Measurements from ENCODE around the gene FEM1B.

FEM1B gene

DNA sequence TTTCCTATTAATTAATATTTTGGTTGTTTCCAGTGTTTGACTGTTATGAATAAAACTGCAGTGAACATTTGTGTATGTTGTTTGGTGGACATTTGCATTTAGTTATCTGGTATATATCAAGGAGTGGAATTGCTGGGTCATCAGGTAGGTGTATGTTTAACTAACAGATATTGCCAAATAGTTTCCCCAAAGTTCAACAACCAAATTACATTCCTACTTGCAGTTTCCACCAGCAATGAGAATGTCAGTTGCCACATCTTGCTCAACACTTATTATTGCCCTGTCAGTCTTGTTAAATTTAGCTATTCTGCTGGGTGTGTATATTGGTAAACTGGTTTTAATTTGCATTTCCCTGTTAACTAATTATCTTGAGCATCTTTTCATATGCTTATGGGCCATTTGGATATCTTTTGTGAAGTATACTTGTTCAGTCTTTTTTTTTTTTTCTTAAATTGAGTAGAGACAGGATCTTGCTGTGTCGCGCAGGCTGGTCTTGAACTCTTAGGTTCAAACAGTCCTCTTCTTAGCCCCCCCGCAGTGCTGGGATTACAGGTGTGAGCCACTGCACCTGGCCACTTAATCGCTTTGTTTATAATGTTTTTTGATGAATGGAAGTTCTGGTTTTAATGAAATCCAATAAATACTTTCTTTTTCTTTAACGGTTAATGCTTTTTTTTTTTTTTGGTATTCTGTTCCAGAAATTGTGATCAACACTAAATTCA is 7.9 kb downstream of the FEM1B start:
- no peak for DNase-seq (ENCODE audit: low read depth)

- DNase-seq (ENCODE audit: low read depth): no peak
Measured at GRCh38 chr15:68286256-68286655, 8.7 kb downstream of the FEM1B start.

GRCh38 chr15:68289057-68289456 is 11.5 kb downstream of the FEM1B start:
- no peak for DNase-seq (ENCODE audit: low read depth)

DNA sequence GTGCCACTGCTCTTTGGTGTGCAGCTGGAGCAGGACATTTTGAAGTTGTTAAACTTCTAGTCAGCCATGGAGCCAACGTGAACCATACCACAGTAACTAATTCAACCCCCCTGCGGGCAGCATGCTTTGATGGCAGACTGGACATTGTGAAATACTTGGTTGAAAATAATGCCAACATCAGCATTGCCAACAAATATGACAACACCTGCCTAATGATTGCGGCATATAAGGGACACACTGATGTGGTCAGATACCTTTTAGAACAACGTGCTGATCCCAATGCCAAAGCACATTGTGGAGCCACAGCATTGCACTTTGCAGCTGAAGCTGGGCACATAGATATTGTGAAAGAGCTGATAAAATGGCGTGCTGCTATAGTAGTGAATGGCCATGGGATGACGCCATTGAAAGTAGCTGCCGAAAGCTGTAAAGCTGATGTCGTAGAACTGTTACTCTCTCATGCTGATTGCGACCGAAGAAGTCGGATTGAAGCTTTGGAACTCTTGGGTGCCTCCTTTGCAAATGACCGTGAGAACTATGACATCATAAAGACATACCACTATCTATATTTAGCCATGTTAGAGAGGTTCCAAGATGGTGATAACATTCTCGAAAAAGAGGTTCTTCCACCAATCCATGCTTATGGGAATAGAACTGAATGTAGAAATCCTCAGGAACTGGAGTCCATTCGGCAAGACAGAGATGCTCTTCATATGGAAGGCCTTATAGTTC is 12.2 kb downstream of the FEM1B start:
- no peak for DNase-seq (ENCODE audit: low read depth)

GRCh38 chr15:68290715-68291114 is 13.2 kb downstream of the FEM1B start:
- DNase-seq (ENCODE audit: low read depth): no peak

GRCh38 chr15:68292157-68292781 is 14.7 kb downstream of the FEM1B start:
- no peak for DNase-seq (ENCODE audit: low read depth)

GRCh38 chr15:68292967-68293366 is 15.4 kb downstream of the FEM1B start:
- no peak for DNase-seq (ENCODE audit: low read depth)

GRCh38 chr15:68295014-68295805 is 17.7 kb downstream of the FEM1B start:
- DNase-seq (ENCODE audit: low read depth): no peak

- DNase-seq (ENCODE audit: low read depth): no peak
Measured at GRCh38 chr15:68298336-68298735, 20.8 kb downstream of the FEM1B start.

DNA sequence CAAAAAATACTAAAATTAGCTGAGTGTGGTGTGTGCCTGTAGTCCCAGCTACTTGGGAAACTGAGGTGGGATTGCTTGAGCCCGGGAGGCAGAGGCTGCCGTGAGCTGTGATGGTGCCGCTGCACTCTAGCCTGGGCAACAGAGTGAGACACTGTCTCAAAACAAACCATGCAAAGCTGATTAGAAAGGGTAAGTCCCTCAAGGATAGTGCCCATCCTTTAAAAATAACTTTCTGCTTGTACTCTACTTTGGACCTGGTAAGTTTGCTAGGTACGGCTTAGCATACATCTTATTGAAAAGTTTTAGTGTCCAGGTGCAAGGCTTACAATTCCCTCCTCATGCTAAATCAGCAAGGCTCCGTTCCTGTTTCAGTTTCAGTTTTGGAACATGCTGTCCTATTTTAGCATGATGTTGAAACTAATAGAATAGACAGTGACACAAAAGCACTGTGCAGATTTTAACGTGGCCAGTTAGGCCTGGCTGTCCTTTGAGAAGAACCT is 21.4 kb downstream of the FEM1B start:
- DNase-seq (ENCODE audit: low read depth): no peak

GRCh38 chr15:68299436-68299835 is 21.9 kb downstream of the FEM1B start:
- no peak for DNase-seq (ENCODE audit: low read depth)

DNA sequence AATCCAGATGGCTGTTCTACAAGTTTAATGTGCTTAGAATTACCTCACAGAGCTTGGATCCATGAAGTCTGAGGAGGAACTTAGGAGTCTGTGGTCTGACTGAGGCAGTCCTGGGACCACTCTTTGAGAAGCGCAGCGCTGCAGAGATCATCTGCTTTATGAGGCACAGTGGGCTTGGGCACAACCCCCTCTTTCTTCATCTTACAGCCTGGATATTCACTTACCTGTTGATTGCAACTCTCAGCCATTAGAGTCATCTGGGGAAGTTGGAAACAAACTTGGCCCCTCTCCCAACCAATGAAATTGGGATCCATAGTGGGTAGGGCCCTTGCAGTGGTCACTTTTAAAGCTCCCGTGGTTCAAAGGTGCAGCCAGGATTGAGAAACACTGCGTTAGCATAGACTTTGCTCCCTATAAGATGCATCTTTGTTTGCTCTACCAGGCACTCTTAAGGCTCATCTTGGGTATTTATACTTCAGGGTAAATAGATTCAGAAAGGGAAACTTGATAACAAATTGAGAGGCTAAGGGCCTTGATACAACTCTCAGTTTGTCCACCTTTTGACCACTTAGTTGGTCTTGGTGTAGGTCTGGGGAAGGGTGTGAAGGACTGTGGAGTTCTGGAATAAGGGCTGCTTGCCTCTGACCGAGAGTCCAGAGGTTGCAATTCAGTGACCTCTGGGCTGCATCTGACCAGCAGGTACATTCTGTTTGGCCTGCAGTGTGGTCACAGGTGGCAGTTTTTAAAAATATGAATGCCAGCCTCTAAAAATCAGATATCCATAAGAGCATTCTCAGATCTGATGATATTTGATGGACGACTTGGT is 22.8 kb downstream of the FEM1B start:
- no peak for DNase-seq (ENCODE audit: low read depth)

DNA sequence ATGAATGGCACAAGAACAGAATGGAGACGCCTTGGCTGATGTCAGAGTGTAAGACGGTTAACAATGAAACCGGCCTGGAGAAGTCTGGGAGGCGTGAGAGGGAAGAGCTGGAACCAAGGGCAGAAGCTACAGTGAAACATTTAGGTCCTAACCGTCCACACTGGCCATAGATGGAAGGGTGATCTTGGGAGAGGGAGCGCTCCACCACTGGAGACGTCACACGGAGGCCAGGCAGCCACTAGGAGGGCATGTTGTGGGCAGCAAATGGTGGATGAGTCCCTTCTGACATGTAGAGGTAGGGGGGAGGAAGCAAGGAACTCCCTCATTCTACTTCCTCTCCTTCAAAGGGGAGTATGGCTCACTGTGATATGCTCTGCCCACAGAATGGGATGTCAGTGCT is 23.8 kb downstream of the FEM1B start:
- no peak for DNase-seq (ENCODE audit: low read depth)

- DNase-seq (ENCODE audit: low read depth): no peak
Measured at GRCh38 chr15:68302729-68303128, 25.2 kb downstream of the FEM1B start.

- no peak for DNase-seq (ENCODE audit: low read depth)
Measured at GRCh38 chr15:68303134-68303533, 25.6 kb downstream of the FEM1B start.

DNA sequence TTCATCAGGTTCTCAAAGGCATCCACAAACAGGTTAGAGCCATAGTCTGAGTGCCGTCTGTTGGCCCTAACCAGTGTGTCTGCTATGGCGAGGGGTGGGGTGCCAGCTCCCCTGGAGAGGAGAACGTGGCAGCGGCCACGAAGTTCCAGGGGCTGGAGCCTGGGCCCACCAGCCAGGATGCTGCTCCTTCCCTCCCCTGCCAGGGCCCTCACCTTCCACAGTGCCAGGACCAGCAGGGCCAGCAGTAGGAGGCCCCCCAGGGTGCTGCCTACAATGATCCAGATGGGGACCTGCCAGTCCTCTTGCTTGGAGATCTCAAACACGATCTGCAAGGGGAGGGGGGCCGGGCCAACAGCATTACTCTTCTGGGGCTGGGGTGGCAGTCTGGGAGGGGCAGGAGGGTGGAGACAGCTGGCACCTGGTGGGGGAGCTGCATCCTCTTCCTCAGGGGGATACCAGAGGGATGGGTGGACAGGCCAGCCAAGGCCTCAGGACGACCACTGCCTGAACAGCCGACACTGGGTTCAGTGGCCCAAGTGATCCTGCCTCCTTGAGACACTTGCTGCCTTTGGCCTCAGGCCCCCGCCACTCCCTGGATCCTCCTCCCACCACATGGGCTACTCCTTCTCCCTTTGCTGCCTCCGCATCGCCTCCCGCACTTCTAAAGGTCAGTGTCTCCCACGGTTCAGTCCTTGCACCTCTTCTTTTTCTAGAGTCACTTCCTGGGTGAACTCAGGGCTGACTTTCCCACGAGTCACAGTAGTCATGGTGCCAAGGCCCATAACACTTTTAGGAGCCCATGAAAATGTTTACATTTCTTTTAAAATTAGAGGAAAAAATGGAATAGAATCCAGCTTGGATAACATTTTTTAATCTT is 26.3 kb downstream of the FEM1B start:
- DNase-seq (ENCODE audit: low read depth): no peak

DNA sequence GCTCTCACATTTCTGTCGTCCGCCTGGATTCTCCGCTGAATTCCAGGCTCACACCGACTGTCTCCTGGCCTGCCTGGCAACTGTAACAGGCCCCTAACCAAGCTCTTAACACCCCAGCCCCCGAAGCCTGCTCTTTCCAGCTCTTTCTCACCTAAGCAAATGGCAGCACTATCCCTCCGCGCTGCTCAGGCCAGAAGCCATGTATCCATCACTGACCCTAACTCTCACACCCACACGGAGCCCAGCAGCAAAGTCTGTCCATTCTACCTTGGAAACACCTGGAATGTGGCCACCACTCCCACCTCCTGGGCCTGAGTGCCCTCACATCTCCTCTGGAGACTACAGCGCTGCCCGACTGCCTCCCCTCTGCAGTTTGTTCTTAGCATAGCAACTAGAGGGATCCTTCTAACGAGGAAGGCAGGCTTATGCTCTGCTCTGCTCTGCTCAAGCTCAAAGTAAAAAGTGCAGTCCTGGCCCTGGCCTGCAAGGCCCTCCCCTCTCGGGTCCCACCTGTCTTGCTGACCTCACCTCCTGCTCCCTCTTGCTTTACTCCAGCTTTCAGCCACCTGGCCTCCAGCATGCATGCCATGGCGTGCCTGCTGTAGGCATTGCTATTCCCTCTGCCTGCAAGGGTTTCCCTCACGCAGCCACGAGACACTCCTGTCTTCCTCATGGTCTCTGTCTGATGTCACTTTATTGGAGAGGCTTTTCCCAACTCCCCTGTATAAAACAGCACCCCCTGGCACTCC is 27.2 kb downstream of the FEM1B start:
- no peak for DNase-seq (ENCODE audit: low read depth)

- DNase-seq (ENCODE audit: low read depth): no peak
Measured at GRCh38 chr15:68305420-68305871, 27.9 kb downstream of the FEM1B start.

DNA sequence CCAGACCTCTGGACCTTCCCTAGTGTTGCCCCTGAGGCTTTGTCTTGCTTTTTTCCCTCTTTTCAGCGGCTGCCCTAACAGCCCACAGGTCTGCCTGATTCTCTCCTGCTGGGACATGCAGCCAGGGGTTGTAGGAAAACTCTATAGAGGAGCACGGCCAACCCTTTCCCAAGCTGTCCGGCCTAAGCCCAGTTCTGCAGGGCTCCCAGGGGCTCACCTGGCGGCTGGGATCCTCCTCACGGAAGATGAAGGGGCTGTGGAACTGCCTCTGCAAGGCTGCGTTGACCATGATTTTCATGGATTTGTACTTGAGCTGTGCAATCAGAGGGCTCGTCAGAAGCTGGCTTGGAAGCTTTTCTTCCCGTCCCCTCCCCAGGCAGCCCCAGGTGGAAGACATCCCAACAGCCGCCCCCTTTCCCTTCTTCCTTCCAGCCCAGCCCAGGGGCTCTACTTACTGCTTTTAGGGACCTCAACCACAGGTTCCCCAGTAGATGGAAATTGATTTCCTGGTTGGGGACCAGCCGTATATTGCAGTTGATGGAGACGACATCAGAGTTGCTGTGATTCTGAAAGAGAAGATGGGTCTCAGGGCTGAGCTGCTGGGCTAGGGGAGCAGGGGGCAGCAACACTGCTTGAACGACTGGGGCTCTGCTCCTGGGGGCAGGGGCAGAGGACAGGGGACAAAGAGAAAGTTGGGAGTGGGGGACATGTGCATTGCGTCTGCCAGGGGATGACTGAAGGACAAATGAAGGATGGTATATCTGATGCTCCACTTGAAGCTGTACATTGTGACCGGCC is 29.8 kb downstream of the FEM1B start:
- DNase-seq (ENCODE audit: low read depth): no peak
